Gastrocnemius medialis (tissue), 4 donors: Measurements from ENCODE around the gene KCNQ2.

Experiments used
- CTCF ChIP-seq, 5 experiments: fragments of 450-650 bp in 3 of 5; fragments of 200-600 bp in 2 of 5; sonication (generic) in 2 of 5; IDR thresholded peaks in 4 of 5; conservative IDR thresholded peaks in 1 of 5; 1 replicate in 4 of 5; 2 replicates in 1 of 5; pipeline ENCODE4 v1.5.1; 2016 to 2019; ENCODE audit warnings: antibody characterized with exemption in 5 of 5, mild to moderate bottlenecking in 3 of 5, moderate library complexity in 3 of 5
- POLR2A ChIP-seq, 2 donors: fragments of 450-650 bp; IDR thresholded peaks; one replicate each; pipeline ENCODE4 v1.6.1; 2017; ENCODE audit warnings: antibody characterized with exemption in 2 of 2, mild to moderate bottlenecking in 2 of 2, moderate library complexity in 2 of 2

GRCh38 chr20:63409066-63409833 is 63.2 kb downstream of the KCNQ2 start:
- no peak for TF ChIP-seq POLR2A (IDR thresholded peaks at IDR 0.05)
- TF ChIP-seq CTCF (IDR thresholded peaks at IDR 0.05 in 4 of 5, conservative IDR thresholded peaks at IDR 0.05 in 1 of 5): no peak
